C4-2B (cell line): ENCODE data around the gene KLHL28.

Experiments used
- CTCF ChIP-seq: fragments of 450-650 bp; conservative IDR thresholded peaks from 2 replicates; pipeline ENCODE4 v1.5.1; 2017; ENCODE audit warnings: mild to moderate bottlenecking
- ZFX ChIP-seq: fragments of 450-650 bp; IDR thresholded peaks from 2 replicates; pipeline ENCODE4 v1.6.1; 2017

GRCh38 chr14:44960146-44960545 is 1.6 kb downstream of the KLHL28 start:
- TF ChIP-seq CTCF, result no peak
- no peak for TF ChIP-seq ZFX
